Lower lobe of right lung (tissue), 2 donors: Measurements from ENCODE around the gene IPMK. TPM values are rescaled to one million over a fixed set of nuclear protein-coding genes. Genes with fewer than 3 reads are reported as not detected.

Experiments used
- ATAC-seq, 2 donors: fragments of 200-7000 bp; cut with Tn5 transposase; one replicate each; pipeline ENCODE4 v1.9.1; 2020 to 2022; ENCODE audit warnings: mild to moderate bottlenecking in 2 of 2, moderate library complexity in 2 of 2
- DNase-seq: peaks from one replicate; pipeline ENCODE4 v3.0.0-alpha.2; 2020
- H3K27ac ChIP-seq: fragments of 200-600 bp; one replicate; pipeline ENCODE4 v1.8.0; 2022
- H3K27me3 ChIP-seq: fragments of 200-600 bp; one replicate; pipeline ENCODE4 v1.8.0; 2022; ENCODE audit warnings: low read depth
- H3K36me3 ChIP-seq: fragments of 200-600 bp; one replicate; pipeline ENCODE4 v1.8.0; 2022; ENCODE audit warnings: mild to moderate bottlenecking
- H3K4me1 ChIP-seq: fragments of 200-600 bp; one replicate; pipeline ENCODE4 v1.8.0; 2022
- H3K4me3 ChIP-seq: fragments of 200-600 bp; one replicate; pipeline ENCODE4 v1.8.0; 2022; ENCODE audit warnings: mild to moderate bottlenecking
- H3K9me3 ChIP-seq: fragments of 200-600 bp; one replicate; pipeline ENCODE4 v1.8.0; 2022
- intact Hi-C: fragments of 100-400 bp; cut with DNase I; formaldehyde crosslinking; loops from one replicate; pipeline ENCODE4 v1.11.0; 2022
- long read RNA-seq: library from polyadenylated mRNA; unstranded; transcript quantifications from one replicate; pipeline ENCODE4 v2.0.0, GENCODE V29; 2021
- total RNA-seq: library from RNA; stranded (reverse); fragmentation: NEBNext Ultra II Directional; extraction: Animal tissue kit (Norgen Biotek cat#: 25700); gene quantifications from one replicate; pipeline ENCODE4 v1.2.1, GENCODE V29; 2021
- TF ChIP-seq, protein P1 (sequence below): fragments of 200-600 bp; IDR thresholded peaks from one replicate; pipeline ENCODE4 v1.8.0; 2022; ENCODE audit warnings: antibody characterized with exemption, mild to moderate bottlenecking
- donor health status: DM: no; HTN: yes; CAD: no; lungs with severe emphysema.

IPMK gene
- total RNA-seq: 7.5 TPM
- long read RNA-seq, full-length matches to known transcripts: 6 of 19 reads
- long read RNA-seq, partial matches to known transcripts: 2 of 19 reads
- long read RNA-seq, other reads (novel, unspliced or antisense): 11 of 19 reads

DNA sequence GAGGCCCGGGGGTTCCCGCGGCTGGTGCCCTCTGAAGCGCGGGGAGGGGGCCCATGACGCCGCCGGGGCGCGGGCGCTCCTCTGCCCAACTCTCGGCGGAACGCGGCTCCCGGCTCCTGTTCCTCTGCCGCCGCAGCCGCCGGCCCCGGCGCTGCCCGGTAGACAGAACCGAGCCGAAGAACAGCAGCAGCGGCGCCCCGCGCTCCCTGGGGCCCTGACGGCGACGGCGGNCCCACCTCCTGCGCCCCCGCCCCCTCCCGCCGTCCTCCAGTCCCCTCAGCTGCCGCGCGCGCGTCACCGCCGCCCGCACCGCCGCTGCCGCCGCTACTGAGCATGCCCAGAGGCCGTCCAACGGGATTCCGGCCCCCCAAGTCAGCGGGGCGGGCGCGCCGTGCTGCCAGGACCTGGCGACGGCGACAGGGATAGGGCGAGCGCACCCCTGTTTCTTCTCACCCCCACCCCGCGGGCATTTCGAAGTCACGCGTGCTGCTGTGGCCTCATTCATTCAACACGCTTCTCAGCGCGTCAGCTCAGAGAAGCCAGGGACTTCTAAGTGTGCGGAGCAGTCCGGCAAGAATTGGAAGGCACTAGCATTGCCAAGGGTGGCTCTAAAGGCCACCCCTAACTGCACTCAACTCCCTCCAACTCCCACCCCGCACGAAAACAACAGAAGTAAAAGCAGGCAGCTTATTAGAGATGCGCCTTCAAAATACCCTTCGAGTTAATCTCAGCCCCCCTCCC, at the start of gene IPMK:
Gene IPMK (minus strand): TSS at position 182 of the 741 bp plus-strand sequence. CDS start 283 bp downstream, outside the sequence.
- DNase-seq (peak; percentile 97), ATAC-seq (peak; percentile 90 to 94)
- intact Hi-C loops: no loop called here
- no peaks in the 10 kb centered on the region for H3K9me3 ChIP-seq
- peaks cover 27% of the 10 kb centered on the region for H3K4me1 ChIP-seq
- peak within 1 kb of the TSS; percentile 65 for H3K4me3 ChIP-seq
- H3K27me3 ChIP-seq: no peaks in the 10 kb centered on the region
- TF ChIP-seq, protein P1, sequence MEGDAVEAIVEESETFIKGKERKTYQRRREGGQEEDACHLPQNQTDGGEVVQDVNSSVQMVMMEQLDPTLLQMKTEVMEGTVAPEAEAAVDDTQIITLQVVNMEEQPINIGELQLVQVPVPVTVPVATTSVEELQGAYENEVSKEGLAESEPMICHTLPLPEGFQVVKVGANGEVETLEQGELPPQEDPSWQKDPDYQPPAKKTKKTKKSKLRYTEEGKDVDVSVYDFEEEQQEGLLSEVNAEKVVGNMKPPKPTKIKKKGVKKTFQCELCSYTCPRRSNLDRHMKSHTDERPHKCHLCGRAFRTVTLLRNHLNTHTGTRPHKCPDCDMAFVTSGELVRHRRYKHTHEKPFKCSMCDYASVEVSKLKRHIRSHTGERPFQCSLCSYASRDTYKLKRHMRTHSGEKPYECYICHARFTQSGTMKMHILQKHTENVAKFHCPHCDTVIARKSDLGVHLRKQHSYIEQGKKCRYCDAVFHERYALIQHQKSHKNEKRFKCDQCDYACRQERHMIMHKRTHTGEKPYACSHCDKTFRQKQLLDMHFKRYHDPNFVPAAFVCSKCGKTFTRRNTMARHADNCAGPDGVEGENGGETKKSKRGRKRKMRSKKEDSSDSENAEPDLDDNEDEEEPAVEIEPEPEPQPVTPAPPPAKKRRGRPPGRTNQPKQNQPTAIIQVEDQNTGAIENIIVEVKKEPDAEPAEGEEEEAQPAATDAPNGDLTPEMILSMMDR: no peak
- peak within 1 kb of the TSS; percentile 98 for H3K27ac ChIP-seq
- no peaks in the 10 kb centered on the region for H3K36me3 ChIP-seq

DNA sequence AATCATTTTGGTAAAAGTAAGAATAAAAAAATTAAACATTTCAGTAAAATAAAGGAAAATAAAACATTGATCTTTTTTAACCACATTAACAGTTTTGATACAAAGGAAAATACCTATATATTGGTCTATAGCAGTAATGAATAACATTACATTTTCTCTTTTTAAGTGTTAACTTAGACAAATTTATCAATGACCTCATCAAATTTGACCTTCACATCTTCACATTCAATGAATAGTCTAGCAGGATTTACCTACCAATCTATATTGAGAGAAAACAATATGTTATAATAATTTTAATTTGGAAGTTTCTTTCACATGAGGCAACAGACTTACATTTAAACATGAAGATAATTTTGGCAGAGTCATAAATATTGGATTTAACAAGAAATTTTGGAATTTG, 49.2 kb upstream of the IPMK start:
- TF ChIP-seq, protein P1: no peak
- Histone ChIP-seq H3K9me3 (no peaks in the 10 kb centered on the region), H3K4me1 (no peaks in the 10 kb centered on the region), H3K27ac (no peak overlapping the region), H3K36me3 (no peaks in the 10 kb centered on the region), H3K27me3 (no peaks in the 10 kb centered on the region), H3K4me3 (no peak overlapping the region)
- ATAC-seq: no peak
- intact Hi-C loops: no loop called here
- no peak for DNase-seq

DNA sequence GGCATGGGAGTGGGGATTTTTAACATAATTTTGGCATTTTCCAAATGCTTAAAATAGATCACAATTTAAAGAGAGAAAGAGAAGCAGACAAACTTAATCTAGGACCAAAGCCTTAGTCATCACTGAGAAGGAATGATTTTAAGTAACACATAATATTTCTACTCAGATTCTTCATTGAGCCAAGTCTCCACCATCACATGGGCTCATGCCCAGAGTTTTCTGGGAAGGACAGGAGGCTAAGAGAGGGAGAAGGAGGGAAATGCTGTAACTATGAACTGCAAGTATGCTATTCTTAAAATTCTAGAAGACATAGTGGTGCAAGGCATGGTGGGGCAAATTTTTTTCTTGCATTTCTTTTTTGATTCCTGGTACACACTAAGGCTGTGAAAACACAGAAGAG, 43.3 kb upstream of the IPMK start:
- ATAC-seq (no peak), DNase-seq (no peak)
- intact Hi-C loops: no loop called here

DNA sequence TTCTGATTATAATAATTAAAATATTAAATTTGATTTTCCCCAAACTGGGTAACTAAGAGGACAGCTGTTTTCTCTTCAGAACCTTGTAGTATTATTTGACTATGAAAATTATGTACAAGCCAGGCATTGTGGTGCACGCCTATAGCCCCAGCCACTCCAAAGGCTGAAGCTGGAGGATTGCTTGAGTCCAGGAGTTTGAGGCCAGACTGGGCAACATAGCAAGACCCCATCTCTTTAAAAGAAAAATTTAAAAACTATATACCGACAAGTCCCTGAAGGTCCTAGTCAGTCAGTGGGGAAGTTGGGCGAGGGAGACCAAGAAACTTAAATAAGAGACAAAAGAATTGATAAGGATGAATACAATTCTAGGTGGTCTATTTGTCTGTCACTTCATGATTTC, 40.0 kb upstream of the IPMK start:
- ATAC-seq (no peak), DNase-seq (no peak)
- H3K27ac ChIP-seq: no peak overlapping the region
- H3K4me1 ChIP-seq: no peaks in the 10 kb centered on the region
- intact Hi-C loops: no loop called here
- no peaks in the 10 kb centered on the region for H3K27me3 ChIP-seq
- H3K9me3 ChIP-seq: no peaks in the 10 kb centered on the region
- TF ChIP-seq, protein P1: no peak
- no peaks in the 10 kb centered on the region for H3K36me3 ChIP-seq
- no peak overlapping the region for H3K4me3 ChIP-seq

More for the DNA sequence above, 43.3 kb upstream of the IPMK start:
- Histone ChIP-seq H3K27ac (no peak overlapping the region), H3K4me1 (no peaks in the 10 kb centered on the region), H3K27me3 (no peaks in the 10 kb centered on the region), H3K9me3 (no peaks in the 10 kb centered on the region), H3K36me3 (no peaks in the 10 kb centered on the region), H3K4me3 (no peak overlapping the region)
- TF ChIP-seq, protein P1: no peak

DNA sequence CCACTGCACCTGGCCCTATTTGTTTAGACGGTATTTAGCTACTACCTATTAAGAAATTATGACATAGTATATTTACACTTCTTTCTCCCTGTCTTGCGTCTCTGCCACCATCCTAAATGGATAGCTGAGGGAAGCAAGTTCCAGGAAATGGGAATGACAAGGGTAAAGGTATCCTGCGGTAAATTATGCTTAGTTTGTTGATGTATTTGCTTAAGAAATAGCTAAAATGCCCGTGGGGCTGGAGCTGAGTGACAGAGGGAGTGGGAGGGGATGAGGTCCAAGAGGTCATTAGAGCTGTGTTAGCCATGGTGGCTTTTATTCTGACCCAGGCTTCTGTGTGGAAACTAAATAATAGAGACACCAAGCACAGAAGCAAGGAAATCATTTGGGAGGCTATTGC, 38.1 kb upstream of the IPMK start:
- Histone ChIP-seq H3K27ac (no peak overlapping the region), H3K4me3 (no peak overlapping the region), H3K36me3 (no peaks in the 10 kb centered on the region), H3K9me3 (no peaks in the 10 kb centered on the region), H3K4me1 (no peaks in the 10 kb centered on the region), H3K27me3 (peaks cover 5% of the 10 kb centered on the region)
- DNase-seq: no peak
- TF ChIP-seq, protein P1: no peak
- no peak for ATAC-seq
- intact Hi-C loops: no loop called here
